ENCODE results near the gene ANKZF1.

The ANKZF1 gene

DNA sequence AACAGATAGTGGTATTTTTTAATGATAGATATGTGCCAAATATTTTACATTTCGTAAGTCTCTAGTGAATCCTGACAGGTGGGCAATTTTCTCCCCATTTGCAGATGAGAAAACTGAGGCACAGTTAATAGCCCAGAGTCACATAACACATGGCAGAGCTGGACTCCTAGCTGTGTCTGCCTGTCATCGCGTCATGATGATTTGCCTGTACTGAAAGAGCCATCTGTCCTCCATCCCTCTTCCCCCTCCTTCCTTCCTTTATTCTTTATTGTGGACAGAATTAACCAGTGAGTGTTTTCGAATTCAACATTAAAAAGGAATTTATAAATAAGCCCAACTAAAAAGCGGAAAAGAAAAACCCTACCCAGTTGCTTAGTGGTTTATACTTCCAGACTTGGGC lies 52.8 kb downstream of the ANKZF1 start:
- Histone ChIP-seq H3K9me3 (ENCODE audit: control insufficient read depth, insufficient read depth, low read length) (no peaks in the 10 kb centered on the region), H3K9ac (ENCODE audit: low read depth, low read length) (no peak overlapping the region), H3K36me3 (ENCODE audit: insufficient read depth, low read length) (no peaks in the 10 kb centered on the region), H3K4me1 (ENCODE audit: insufficient read depth, low read length) (peaks cover 21% of the 10 kb centered on the region)

DNA sequence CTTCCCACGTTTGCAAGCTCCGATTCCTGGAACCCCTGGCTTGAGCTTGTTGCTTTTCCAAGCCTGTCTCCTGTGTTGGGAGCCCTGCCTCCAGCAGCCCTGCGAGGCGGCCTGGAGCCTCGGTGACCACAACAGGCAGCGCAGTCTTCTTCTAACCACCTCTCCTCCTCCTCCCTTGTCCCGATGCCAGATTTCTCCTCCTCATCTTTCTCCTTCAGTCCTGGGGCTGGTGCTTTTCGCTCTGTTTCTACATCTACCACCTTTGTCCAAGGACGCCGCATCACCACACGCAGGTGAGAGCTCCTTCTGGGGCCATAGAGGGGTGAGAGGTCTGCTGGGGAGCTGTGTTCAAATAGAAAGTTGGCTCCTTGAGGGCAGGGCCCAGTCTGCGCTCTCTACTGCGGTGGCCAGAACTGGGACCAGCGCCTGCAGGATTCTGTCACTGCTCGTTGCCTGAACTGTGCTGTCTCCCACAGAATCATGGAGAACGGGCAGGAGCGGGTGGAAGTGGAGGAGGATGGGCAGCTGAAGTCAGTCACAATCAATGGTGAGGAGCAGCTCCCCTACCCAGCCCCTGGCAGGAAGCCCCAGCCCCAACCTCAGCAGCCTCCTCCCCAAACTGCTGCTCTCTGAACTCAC lies 53.5 kb downstream of the ANKZF1 start:
- peaks cover 16% of the 10 kb centered on the region for H3K4me1 ChIP-seq (ENCODE audit: insufficient read depth, low read length)
- no peak overlapping the region for H3K9ac ChIP-seq (ENCODE audit: low read depth, low read length)
- no peaks in the 10 kb centered on the region for H3K9me3 ChIP-seq (ENCODE audit: control insufficient read depth, insufficient read depth, low read length)
- no peaks in the 10 kb centered on the region for H3K36me3 ChIP-seq (ENCODE audit: insufficient read depth, low read length)

- H3K36me3 ChIP-seq (ENCODE audit: insufficient read depth, low read length) = no peaks in the 10 kb centered on the region
Observed at GRCh38 chr2:219284501-219285372, 55.1 kb downstream of the ANKZF1 start.

DNA sequence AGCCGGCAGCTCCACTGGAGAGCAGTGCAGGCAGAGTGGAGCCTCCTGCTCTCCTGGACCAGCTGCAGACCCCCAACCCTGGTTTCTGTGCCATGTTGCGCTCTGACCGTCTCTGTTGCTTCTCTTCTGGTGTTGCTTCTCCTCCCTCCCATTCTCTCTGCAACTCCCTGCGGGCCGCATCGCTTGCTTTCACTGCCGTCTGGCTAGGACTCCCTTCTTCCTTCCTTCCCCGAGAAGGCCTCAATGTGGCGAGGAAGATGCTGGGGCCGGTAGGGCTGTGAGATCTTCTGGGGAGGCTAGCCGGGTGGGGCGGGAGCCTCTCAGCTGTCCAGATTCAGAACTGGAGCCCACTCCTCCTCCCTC lies 55.7 kb downstream of the ANKZF1 start:
- Histone ChIP-seq H3K9ac (ENCODE audit: low read depth, low read length) (no peak overlapping the region), H3K4me1 (ENCODE audit: insufficient read depth, low read length) (peaks cover 10% of the 10 kb centered on the region), H3K36me3 (ENCODE audit: insufficient read depth, low read length) (no peaks in the 10 kb centered on the region), H3K9me3 (ENCODE audit: control insufficient read depth, insufficient read depth, low read length) (no peaks in the 10 kb centered on the region)

More at GRCh38 chr2:219284501-219285372, 55.1 kb downstream of the ANKZF1 start:
- Histone ChIP-seq H3K9ac (ENCODE audit: low read depth, low read length) (no peak overlapping the region), H3K4me1 (ENCODE audit: insufficient read depth, low read length) (peaks cover 10% of the 10 kb centered on the region), H3K9me3 (ENCODE audit: control insufficient read depth, insufficient read depth, low read length) (no peaks in the 10 kb centered on the region)

GRCh38 chr2:219285894-219286425 lies 56.4 kb downstream of the ANKZF1 start:
- H3K9me3 ChIP-seq (ENCODE audit: control insufficient read depth, insufficient read depth, low read length) = no peaks in the 10 kb centered on the region
- no peak overlapping the region; the same call in 1 of the 2 replicates for H3K9ac ChIP-seq (ENCODE audit: low read depth, low read length)
- peaks cover 10% of the 10 kb centered on the region for H3K4me1 ChIP-seq (ENCODE audit: insufficient read depth, low read length)
- H3K36me3 ChIP-seq (ENCODE audit: insufficient read depth, low read length) = no peaks in the 10 kb centered on the region
